Activated naive CD4-positive, alpha-beta T cell treated with anti-CD3 and anti-CD28 coated beads for 36 hours (primary cell): ENCODE measurements around the gene FEM1B. TPM values are rescaled to one million over a fixed set of nuclear protein-coding genes. Genes with fewer than 3 reads are reported as not detected.
A peak's percentile ranks its signal among the peaks of the same experiment; 100 is the strongest.

Source experiments
- CTCF ChIA-PET: fragments of 350-600 bp; sonication (Branson Sonifier 250); formaldehyde crosslinking; loops from one replicate; lab custom pipeline; 2021; ENCODE audit warnings: antibody characterized with exemption; lab: Charles Lee
- DNase-seq: peaks from one replicate; pipeline ENCODE4 v3.0.0-alpha.2; 2020
- H3K27ac Mint-ChIP-seq: one replicate; pipeline ENCODE4 v1.8.0; 2021; ENCODE audit warnings: mild to moderate bottlenecking, mixed read lengths
- H3K27me3 Mint-ChIP-seq: one replicate; pipeline ENCODE4 v1.8.0; 2021; ENCODE audit warnings: low read depth, mixed read lengths
- H3K36me3 Mint-ChIP-seq: one replicate; pipeline ENCODE4 v1.8.0; 2021; ENCODE audit warnings: low read depth, mixed read lengths
- H3K4me1 Mint-ChIP-seq: one replicate; pipeline ENCODE4 v1.8.0; 2021; ENCODE audit warnings: low read depth, mixed read lengths
- H3K4me3 Mint-ChIP-seq: one replicate; pipeline ENCODE4 v1.8.0; 2021; ENCODE audit warnings: mild to moderate bottlenecking, moderate library complexity, mixed read lengths
- H3K9me3 Mint-ChIP-seq: one replicate; pipeline ENCODE4 v1.8.0; 2021; ENCODE audit warnings: mixed read lengths
- intact Hi-C: fragments of 100-400 bp; cut with micrococcal nuclease; formaldehyde crosslinking; loops from one replicate; pipeline ENCODE4 v1.15.1; 2023
- total RNA-seq, 2 experiments: library from RNA; stranded (reverse); gene quantifications; one replicate each; pipeline ENCODE4 v1.2.3, GENCODE V29; 2021

Gene FEM1B
- total RNA-seq, 2 experiments from 2014 or later = 30.3 to 34.2 TPM

DNA sequence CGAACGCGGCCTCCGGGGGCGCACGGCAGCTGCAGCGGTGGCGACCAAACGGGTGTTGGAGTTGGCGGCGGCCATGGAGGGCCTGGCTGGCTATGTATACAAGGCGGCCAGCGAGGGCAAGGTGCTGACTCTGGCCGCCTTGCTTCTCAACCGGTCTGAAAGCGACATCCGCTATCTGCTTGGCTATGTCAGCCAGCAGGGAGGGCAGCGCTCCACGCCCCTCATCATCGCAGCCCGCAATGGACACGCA lies 725 bp downstream of the FEM1B start:
- H3K9me3 Mint-ChIP-seq = no peaks in the 10 kb centered on the region
- peak overlapping the region; percentile 97 for H3K27ac Mint-ChIP-seq
- H3K27me3 Mint-ChIP-seq = no peaks in the 10 kb centered on the region
- peak overlapping the region; percentile 97 for H3K4me3 Mint-ChIP-seq
- peak; percentile 75 for DNase-seq
- peaks cover 46% of the 10 kb centered on the region for H3K4me1 Mint-ChIP-seq
- CTCF ChIA-PET = interaction anchor here (1.1 to 2.2 kb wide), 2 partner anchors 26 to 28 kb away, joined by 4 to 8 read pairs; no protein-coding TSS in a partner anchor
- intact Hi-C loops = loop anchor here (1.0 to 5.0 kb wide), 3 partner anchors 48 to 736 kb away; partner anchors contain the start of genes MAP2K5 and RNU6-1
- peaks cover 9% of the 10 kb centered on the region for H3K36me3 Mint-ChIP-seq

DNA sequence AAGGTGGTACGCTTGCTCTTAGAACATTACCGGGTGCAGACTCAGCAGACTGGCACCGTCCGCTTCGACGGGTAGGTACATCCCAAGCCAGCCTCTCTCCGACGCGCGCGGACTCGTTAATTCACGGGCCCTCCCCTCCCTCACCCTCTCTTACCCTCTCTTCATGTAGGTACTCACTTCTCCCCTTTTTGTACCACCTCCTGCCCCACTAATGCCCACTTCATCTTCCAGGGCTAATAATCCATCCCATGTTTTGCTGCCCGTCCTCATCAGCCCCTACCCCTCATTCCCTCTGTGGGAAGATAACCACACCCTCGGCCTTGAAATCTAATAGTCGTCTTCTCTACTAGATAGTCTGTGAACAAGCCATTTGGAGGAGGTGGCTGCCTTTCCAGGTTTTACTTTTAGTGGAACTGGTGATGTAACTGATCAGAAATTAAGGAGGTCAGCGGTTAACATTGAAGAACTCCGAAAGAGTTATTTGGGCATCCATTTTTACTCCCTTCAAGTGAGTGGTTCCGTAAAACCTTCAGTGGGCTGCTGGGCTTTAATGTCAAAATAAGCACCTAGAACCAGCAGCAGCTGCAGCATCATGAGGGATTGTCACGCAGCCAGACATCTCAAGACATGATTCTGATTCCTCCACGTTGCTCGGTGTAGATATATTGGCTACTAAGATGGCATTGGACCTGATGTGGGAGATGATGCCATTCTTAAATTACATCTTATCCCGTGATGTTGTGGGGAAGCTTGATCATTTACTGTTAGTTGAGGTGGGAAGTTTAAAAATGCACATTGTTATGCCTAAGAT lies 1.3 kb downstream of the FEM1B start:
- H3K4me3 Mint-ChIP-seq = peak overlapping the region; percentile 97
- intact Hi-C loops = loop anchor here (1.0 to 5.0 kb wide), 3 partner anchors 48 to 736 kb away; partner anchors contain the start of genes MAP2K5 and RNU6-1
- peaks cover 48% of the 10 kb centered on the region for H3K4me1 Mint-ChIP-seq
- peaks cover 9% of the 10 kb centered on the region for H3K36me3 Mint-ChIP-seq
- peak; percentile 14 for DNase-seq
- CTCF ChIA-PET = interaction anchor here (1.1 to 3.8 kb wide), 2 partner anchors 13 to 26 kb away, joined by 4 to 22 read pairs; no protein-coding TSS in a partner anchor
- no peaks in the 10 kb centered on the region for H3K27me3 Mint-ChIP-seq
- peak overlapping the region; percentile 97 for H3K27ac Mint-ChIP-seq
- no peaks in the 10 kb centered on the region for H3K9me3 Mint-ChIP-seq

DNA sequence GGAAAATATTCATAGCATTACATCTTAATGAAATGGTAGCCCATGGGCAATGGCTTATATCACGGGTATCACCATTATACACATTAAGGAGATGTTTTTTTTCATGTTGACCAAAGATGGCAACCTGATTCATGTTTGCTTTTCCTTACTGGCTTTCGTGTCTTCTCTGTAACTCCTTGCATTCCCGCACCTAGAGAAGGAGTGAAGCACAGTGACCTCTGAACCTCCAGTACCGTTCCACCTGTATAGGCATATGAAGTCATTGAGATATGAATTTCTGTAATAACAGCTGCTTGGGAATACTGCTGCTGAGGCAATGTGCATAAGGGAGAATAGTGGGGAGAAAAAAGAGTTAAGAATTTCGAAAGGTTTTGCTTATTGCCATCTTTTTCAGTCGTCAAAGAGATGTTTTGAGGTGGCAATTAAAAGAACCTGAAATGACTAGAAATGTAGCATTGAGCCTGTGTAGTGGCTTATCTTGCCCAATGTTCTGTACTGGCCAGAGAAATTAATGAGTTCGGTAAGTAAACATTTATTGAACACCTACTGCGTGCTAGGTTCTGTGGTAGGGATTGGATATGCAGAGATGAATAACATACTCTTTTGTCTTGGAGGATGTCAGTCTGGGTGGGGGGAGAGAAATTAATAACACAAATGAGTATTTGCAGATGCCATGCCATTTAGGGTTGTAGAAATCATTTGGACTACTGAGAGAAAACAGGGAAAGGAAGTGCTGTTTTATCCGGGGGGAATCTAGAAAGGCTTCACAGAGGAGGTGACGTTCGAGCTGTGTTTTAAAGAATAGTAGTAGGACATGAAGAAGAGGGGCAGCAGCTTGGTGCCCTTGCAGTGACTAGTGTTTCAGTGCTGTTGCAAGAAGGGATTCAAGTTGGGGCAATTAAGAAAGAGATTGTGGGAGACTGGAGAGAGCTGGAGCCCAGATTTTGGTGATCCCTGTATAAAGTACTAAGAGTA lies 2.5 kb downstream of the FEM1B start:
- Mint-ChIP-seq H3K4me3 (peak overlapping the region; percentile 97), H3K27me3 (no peaks in the 10 kb centered on the region), H3K36me3 (peaks cover 15% of the 10 kb centered on the region), H3K4me1 (peaks cover 55% of the 10 kb centered on the region), H3K9me3 (no peaks in the 10 kb centered on the region), H3K27ac (no peak overlapping the region)
- DNase-seq = no peak
- intact Hi-C loops = loop anchor here (5.0 kb wide), 1 partner anchor 738 kb away; the partner anchor contains the start of gene MAP2K5
- CTCF ChIA-PET = interaction anchor here (1.1 to 3.8 kb wide), 6 partner anchors 12 to 50 kb away, joined by 4 to 22 read pairs (median 5); partner anchors contain the start of gene CLN6

DNA sequence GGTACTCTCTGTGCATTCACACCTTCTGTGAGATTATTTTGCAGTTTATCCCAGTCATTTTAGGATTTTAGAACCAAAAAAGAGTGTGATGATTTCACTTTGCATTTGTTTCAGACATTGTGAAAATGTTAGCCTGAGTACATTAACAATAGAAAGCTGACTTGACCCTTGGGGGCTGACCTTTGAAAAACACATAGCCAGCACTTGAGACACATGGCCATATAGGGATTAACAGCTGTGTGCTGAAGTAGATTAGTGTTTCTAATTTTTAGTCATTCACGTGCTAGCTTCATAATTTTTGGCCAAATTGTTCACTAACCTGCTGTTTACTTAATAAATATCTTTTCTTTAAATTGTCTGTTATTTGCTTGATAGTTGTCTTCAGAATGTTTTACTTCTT lies 3.5 kb downstream of the FEM1B start:
- no peaks in the 10 kb centered on the region for H3K9me3 Mint-ChIP-seq
- no peaks in the 10 kb centered on the region for H3K27me3 Mint-ChIP-seq
- DNase-seq = no peak
- H3K27ac Mint-ChIP-seq = no peak overlapping the region
- H3K36me3 Mint-ChIP-seq = peaks cover 18% of the 10 kb centered on the region
- H3K4me3 Mint-ChIP-seq = no peak overlapping the region
- H3K4me1 Mint-ChIP-seq = peaks cover 65% of the 10 kb centered on the region
- intact Hi-C loops = no loop called here
- CTCF ChIA-PET = interaction anchor here (1.1 to 3.8 kb wide), 6 partner anchors 11 to 51 kb away, joined by 4 to 22 read pairs (median 5); partner anchors contain the start of gene CLN6

DNA sequence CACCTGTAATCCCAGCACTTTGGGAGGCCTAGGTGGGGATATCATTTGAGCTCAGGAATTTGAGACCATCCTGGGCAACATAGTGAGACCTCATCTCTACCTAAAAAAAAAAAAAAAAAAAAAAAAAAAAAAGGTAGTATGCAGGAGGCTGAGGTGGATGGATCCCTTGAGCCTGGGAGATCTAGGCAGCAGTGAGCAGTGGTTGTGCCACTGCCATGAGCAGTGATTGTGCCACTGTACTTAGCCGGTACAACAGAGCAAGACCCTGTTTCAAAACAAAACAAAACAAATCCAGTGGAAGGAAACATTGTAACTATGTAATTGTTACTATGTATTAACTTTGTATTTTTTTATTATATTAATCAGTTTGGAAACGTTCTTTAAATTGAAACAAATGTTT lies 5.9 kb downstream of the FEM1B start:
- CTCF ChIA-PET = no interaction called here
- Mint-ChIP-seq H3K4me3 (no peak overlapping the region), H3K36me3 (peaks cover 24% of the 10 kb centered on the region), H3K27ac (no peak overlapping the region), H3K9me3 (no peaks in the 10 kb centered on the region), H3K27me3 (no peaks in the 10 kb centered on the region), H3K4me1 (peaks cover 74% of the 10 kb centered on the region)
- DNase-seq = no peak
- intact Hi-C loops = no loop called here

DNA sequence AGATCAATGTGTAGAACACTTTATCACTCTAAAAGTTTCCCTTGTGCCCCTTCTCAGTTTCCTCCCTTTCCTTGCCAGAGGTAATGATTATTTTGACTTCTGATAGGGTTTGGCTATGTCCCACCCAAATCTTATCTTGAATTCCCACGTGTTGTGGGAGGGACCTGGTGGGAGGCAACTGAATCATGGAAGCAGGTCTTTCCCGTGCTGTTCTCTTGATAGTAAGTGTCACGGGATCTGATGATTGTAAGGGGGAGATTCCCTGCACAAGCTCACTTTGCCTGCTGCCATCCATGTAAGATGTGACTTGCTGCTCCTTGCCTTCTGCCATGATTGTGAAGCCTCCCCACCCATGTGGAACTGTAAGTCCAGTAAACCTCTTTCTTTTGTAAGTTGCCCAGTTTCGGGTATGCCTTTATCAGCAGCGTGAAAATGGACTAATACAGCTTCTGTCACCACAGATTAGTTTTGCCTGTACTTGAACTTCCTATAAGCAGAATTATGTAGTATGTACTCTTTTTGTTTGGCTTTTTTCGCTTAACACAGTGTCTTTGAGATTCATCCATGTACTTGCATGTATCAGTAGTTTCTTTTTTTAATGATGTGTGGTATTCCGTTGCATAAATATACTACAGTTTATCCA lies 7.2 kb downstream of the FEM1B start:
- Mint-ChIP-seq H3K36me3 (peaks cover 23% of the 10 kb centered on the region), H3K4me1 (peaks cover 73% of the 10 kb centered on the region), H3K27ac (no peak overlapping the region), H3K9me3 (no peaks in the 10 kb centered on the region), H3K27me3 (no peaks in the 10 kb centered on the region), H3K4me3 (no peak overlapping the region)
- CTCF ChIA-PET = interaction anchor here (0.6 kb wide), 1 partner anchor 96 kb away, joined by 3 read pairs; no protein-coding TSS in a partner anchor
- intact Hi-C loops = no loop called here
- DNase-seq = no peak

DNA sequence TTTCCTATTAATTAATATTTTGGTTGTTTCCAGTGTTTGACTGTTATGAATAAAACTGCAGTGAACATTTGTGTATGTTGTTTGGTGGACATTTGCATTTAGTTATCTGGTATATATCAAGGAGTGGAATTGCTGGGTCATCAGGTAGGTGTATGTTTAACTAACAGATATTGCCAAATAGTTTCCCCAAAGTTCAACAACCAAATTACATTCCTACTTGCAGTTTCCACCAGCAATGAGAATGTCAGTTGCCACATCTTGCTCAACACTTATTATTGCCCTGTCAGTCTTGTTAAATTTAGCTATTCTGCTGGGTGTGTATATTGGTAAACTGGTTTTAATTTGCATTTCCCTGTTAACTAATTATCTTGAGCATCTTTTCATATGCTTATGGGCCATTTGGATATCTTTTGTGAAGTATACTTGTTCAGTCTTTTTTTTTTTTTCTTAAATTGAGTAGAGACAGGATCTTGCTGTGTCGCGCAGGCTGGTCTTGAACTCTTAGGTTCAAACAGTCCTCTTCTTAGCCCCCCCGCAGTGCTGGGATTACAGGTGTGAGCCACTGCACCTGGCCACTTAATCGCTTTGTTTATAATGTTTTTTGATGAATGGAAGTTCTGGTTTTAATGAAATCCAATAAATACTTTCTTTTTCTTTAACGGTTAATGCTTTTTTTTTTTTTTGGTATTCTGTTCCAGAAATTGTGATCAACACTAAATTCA lies 7.9 kb downstream of the FEM1B start:
- H3K9me3 Mint-ChIP-seq = no peaks in the 10 kb centered on the region
- peaks cover 69% of the 10 kb centered on the region for H3K4me1 Mint-ChIP-seq
- H3K36me3 Mint-ChIP-seq = peaks cover 23% of the 10 kb centered on the region
- DNase-seq = no peak
- CTCF ChIA-PET = interaction anchor here (0.7 kb wide), 1 partner anchor 121 kb away, joined by 3 read pairs; no protein-coding TSS in a partner anchor
- intact Hi-C loops = no loop called here
- H3K27me3 Mint-ChIP-seq = no peaks in the 10 kb centered on the region
- H3K4me3 Mint-ChIP-seq = no peak overlapping the region
- no peak overlapping the region for H3K27ac Mint-ChIP-seq

DNA sequence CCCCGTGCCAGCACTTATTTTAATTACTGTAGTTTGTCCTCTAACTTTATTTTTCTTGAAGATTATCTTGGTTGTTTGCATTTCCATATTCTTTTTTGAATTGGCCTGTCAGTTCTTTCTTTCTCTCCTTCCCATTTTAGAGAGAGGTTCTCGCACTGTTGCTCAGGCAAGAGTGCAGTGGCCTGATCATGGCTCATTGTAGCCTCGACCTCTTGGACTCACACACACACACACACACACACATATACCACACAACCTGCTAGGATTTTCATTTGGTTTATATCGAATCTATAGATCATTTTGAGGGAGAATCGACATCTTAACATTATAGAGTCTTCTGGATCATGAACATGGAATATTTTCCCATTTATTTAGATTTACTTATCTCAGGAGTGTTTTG lies 8.7 kb downstream of the FEM1B start:
- peaks cover 25% of the 10 kb centered on the region for H3K36me3 Mint-ChIP-seq
- H3K9me3 Mint-ChIP-seq = no peaks in the 10 kb centered on the region
- intact Hi-C loops = no loop called here
- H3K27me3 Mint-ChIP-seq = no peaks in the 10 kb centered on the region
- no peak overlapping the region for H3K27ac Mint-ChIP-seq
- CTCF ChIA-PET = interaction anchor here (0.7 kb wide), 1 partner anchor 120 kb away, joined by 3 read pairs; no protein-coding TSS in a partner anchor
- no peak overlapping the region for H3K4me3 Mint-ChIP-seq
- H3K4me1 Mint-ChIP-seq = peaks cover 69% of the 10 kb centered on the region
- no peak for DNase-seq

DNA sequence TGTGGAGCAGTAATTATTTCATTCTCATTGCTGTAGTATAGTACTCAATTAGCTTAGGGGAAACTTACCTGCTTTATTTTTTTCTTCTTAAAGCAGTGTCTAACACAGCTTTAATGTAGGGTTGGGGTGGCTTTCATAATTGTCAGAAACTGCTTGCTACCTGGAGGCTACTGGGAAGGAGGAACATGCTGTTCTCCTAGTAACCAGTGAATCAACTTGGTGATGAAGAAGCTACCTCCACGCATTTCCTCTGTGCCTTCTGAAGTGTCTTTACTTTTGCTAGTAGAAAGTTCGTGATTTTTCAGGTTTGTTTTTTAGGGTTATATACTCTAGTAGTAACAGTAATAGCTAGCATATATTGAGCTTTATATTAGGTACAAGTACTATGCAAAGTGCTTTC lies 11.5 kb downstream of the FEM1B start:
- intact Hi-C loops = no loop called here
- Mint-ChIP-seq H3K4me1 (peaks cover 73% of the 10 kb centered on the region), H3K27ac (no peak overlapping the region)

DNA sequence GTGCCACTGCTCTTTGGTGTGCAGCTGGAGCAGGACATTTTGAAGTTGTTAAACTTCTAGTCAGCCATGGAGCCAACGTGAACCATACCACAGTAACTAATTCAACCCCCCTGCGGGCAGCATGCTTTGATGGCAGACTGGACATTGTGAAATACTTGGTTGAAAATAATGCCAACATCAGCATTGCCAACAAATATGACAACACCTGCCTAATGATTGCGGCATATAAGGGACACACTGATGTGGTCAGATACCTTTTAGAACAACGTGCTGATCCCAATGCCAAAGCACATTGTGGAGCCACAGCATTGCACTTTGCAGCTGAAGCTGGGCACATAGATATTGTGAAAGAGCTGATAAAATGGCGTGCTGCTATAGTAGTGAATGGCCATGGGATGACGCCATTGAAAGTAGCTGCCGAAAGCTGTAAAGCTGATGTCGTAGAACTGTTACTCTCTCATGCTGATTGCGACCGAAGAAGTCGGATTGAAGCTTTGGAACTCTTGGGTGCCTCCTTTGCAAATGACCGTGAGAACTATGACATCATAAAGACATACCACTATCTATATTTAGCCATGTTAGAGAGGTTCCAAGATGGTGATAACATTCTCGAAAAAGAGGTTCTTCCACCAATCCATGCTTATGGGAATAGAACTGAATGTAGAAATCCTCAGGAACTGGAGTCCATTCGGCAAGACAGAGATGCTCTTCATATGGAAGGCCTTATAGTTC lies 12.2 kb downstream of the FEM1B start:
- peaks cover 68% of the 10 kb centered on the region for H3K4me1 Mint-ChIP-seq
- H3K27me3 Mint-ChIP-seq = no peaks in the 10 kb centered on the region
- DNase-seq = no peak
- H3K36me3 Mint-ChIP-seq = peaks cover 25% of the 10 kb centered on the region
- no peak overlapping the region for H3K27ac Mint-ChIP-seq
- no peak overlapping the region for H3K4me3 Mint-ChIP-seq
- intact Hi-C loops = no loop called here
- no peaks in the 10 kb centered on the region for H3K9me3 Mint-ChIP-seq
- CTCF ChIA-PET = interaction anchor here (2.6 to 6.1 kb wide), 2 partner anchors 9 to 16 kb away, joined by 15 to 22 read pairs; no protein-coding TSS in a partner anchor

More for the DNA sequence above, 11.5 kb downstream of the FEM1B start:
- Mint-ChIP-seq H3K36me3 (peaks cover 28% of the 10 kb centered on the region), H3K9me3 (no peaks in the 10 kb centered on the region), H3K4me3 (no peak overlapping the region), H3K27me3 (no peaks in the 10 kb centered on the region)
- DNase-seq = no peak
- CTCF ChIA-PET = interaction anchor here (1.1 to 6.1 kb wide), 3 partner anchors 9 to 36 kb away, joined by 3 to 22 read pairs (median 15); no protein-coding TSS in a partner anchor
